Neural cell (in vitro differentiated cells): ENCODE data around the gene SLC5A5. TPM values are rescaled to one million over a fixed set of nuclear protein-coding genes. Genes with fewer than 3 reads are reported as not detected.

Experiments used
- H2AFZ ChIP-seq: fragments of 200-600, 300-800 bp; sonication (generic), shearing (Covaris generic); 2 replicates; pipeline ENCODE4 v1.6.0; 2014; ENCODE audit warnings: low read depth, mild to moderate bottlenecking, antibody characterized with exemption, low read length, moderate library complexity
- H3F3A ChIP-seq: fragments of 200-600 bp; shearing (Covaris generic); 2 replicates; pipeline ENCODE4 v1.6.1; 2016; ENCODE audit warnings: mild to moderate bottlenecking, moderate library complexity, mixed read lengths, antibody characterized with exemption, low read length; ENCODE audit not compliant: insufficient read depth, poor library complexity, severe bottlenecking
- H3K27ac ChIP-seq: fragments of 200-600, 300-800 bp; sonication (generic), shearing (Covaris generic); 2 replicates; pipeline ENCODE4 v1.5.1; 2014; ENCODE audit warnings: mild to moderate bottlenecking, low read length, moderate library complexity
- H3K27me3 ChIP-seq: fragments of 300-800, 200-600 bp; sonication (generic), shearing (Covaris generic); 2 replicates; pipeline ENCODE4 v1.6.0; 2014; ENCODE audit warnings: mild to moderate bottlenecking, low read depth, low read length, moderate library complexity; ENCODE audit not compliant: insufficient read depth
- H3K36me3 ChIP-seq: fragments of 300-800, 200-600 bp; sonication (generic), shearing (Covaris generic); 2 replicates; pipeline ENCODE4 v1.5.1; 2014; ENCODE audit warnings: mild to moderate bottlenecking, antibody characterized with exemption, low read length, moderate library complexity; ENCODE audit not compliant: insufficient read depth
- H3K4me2 ChIP-seq: fragments of 300-800, 200-600 bp; sonication (generic), shearing (Covaris generic); 2 replicates; pipeline ENCODE4 v1.6.0; 2014; ENCODE audit warnings: mild to moderate bottlenecking, low read length
- H3K4me3 ChIP-seq: fragments of 300-800, 200-600 bp; sonication (generic), shearing (Covaris generic); 2 replicates; pipeline ENCODE4 v1.5.1; 2014; ENCODE audit warnings: mild to moderate bottlenecking, low read length, moderate library complexity
- H3K79me2 ChIP-seq: fragments of 200-600 bp; shearing (Covaris generic); replicated peaks from 2 replicates; pipeline ENCODE4 v1.6.0; 2014; ENCODE audit warnings: mild to moderate bottlenecking, low read length, moderate library complexity; ENCODE audit not compliant: insufficient read depth
- H3K9ac ChIP-seq: fragments of 300-800, 200-600 bp; sonication (generic), shearing (Covaris generic); 2 replicates; pipeline ENCODE4 v1.6.1; 2016; ENCODE audit warnings: mild to moderate bottlenecking, low read length, mixed read lengths
- H3K9me2 ChIP-seq: fragments of 200-600 bp; shearing (Covaris generic); 2 replicates; pipeline ENCODE4 v1.6.1; 2016; ENCODE audit warnings: mild to moderate bottlenecking, low read length, mixed read lengths; ENCODE audit not compliant: insufficient read depth
- H3K9me3 ChIP-seq: fragments of 200-600, 300-800 bp; sonication (generic), shearing (Covaris generic); 2 replicates; pipeline ENCODE4 v1.6.1; 2016; ENCODE audit warnings: mild to moderate bottlenecking, mixed run types, low read length, moderate library complexity, mixed read lengths
- H4K20me1 ChIP-seq: fragments of 200-600 bp; shearing (Covaris generic); 2 replicates; pipeline ENCODE4 v1.6.1; 2016; ENCODE audit warnings: mild to moderate bottlenecking, mixed run types; ENCODE audit not compliant: insufficient read depth
- CTCF ChIP-seq: fragments of 450-650 bp; IDR thresholded peaks from 2 replicates; pipeline ENCODE4 v1.5.1; 2014; ENCODE audit warnings: antibody characterized with exemption, mild to moderate bottlenecking, moderate library complexity; ENCODE audit not compliant: poor library complexity, severe bottlenecking
- EZH2 ChIP-seq: fragments of 200-600, 300-800 bp; shearing (Covaris generic), sonication (generic); IDR thresholded peaks from 2 replicates; pipeline ENCODE4 v1.6.1; 2014; ENCODE audit warnings: antibody characterized with exemption, low read length, borderline replicate concordance, mild to moderate bottlenecking; ENCODE audit not compliant: insufficient read depth, poor library complexity, severe bottlenecking
- MXI1 ChIP-seq: fragments of 450-650 bp; conservative IDR thresholded peaks from 2 replicates; pipeline ENCODE4 v1.6.1; 2014; ENCODE audit warnings: antibody characterized with exemption, mild to moderate bottlenecking; ENCODE audit not compliant: poor library complexity, severe bottlenecking
- POLR2AphosphoS5 ChIP-seq: IDR thresholded peaks from 2 replicates; pipeline ENCODE4 v1.6.1; 2012
- RAD21 ChIP-seq: fragments of 450-650 bp; conservative IDR thresholded peaks from 2 replicates; pipeline ENCODE4 v1.6.1; 2014; ENCODE audit warnings: antibody characterized with exemption, mild to moderate bottlenecking, moderate library complexity
- REST ChIP-seq: IDR thresholded peaks from 2 replicates; pipeline ENCODE4 v1.6.1; 2012; ENCODE audit warnings: borderline replicate concordance
- polyA plus RNA-seq: library from polyadenylated mRNA; depleted of rRNA; stranded (reverse); fragments of >200 nt; gene quantifications from 2 replicates; pipeline ENCODE4 v1.2.3, GENCODE V29; 2014

SLC5A5 gene
- polyA plus RNA-seq, 1 donor from 2014 or later, result not detected

- no peak overlapping the region for H3K27ac ChIP-seq
- H3K9me3 ChIP-seq, result no peaks in the 10 kb centered on the region
- no peaks in the 10 kb centered on the region for H3K36me3 ChIP-seq
- H3K9ac ChIP-seq, result no peak overlapping the region
- no peak overlapping the region for H3K4me2 ChIP-seq
- H3F3A ChIP-seq, result no peaks in the 10 kb centered on the region
- peaks cover 14% of the 10 kb centered on the region for H3K27me3 ChIP-seq
- H2AFZ ChIP-seq, result no peak overlapping the region
- TF ChIP-seq EZH2, result no peak
- TF ChIP-seq MXI1, result no peak
- no peak for TF ChIP-seq RAD21
- no peaks in the 10 kb centered on the region for H3K79me2 ChIP-seq
- no peaks in the 10 kb centered on the region for H3K9me2 ChIP-seq
- H4K20me1 ChIP-seq, result no peaks in the 10 kb centered on the region
- H3K4me3 ChIP-seq, result no peak overlapping the region
Measured at GRCh38 chr19:17843908-17844490, 27.7 kb upstream of the SLC5A5 start.

- Histone ChIP-seq H3K9me2 (no peaks in the 10 kb centered on the region), H3K79me2 (no peaks in the 10 kb centered on the region), H4K20me1 (no peaks in the 10 kb centered on the region), H3K9ac (no peak overlapping the region), H3K4me2 (no peak overlapping the region), H2AFZ (no peak overlapping the region), H3K36me3 (no peaks in the 10 kb centered on the region), H3K4me3 (no peak overlapping the region), H3K9me3 (no peaks in the 10 kb centered on the region), H3K27ac (no peak overlapping the region), H3K27me3 (peaks cover 14% of the 10 kb centered on the region), H3F3A (no peaks in the 10 kb centered on the region)
- no peak for TF ChIP-seq EZH2
- no peak for TF ChIP-seq RAD21
- no peak for TF ChIP-seq REST
- no peak for TF ChIP-seq POLR2AphosphoS5
- no peak for TF ChIP-seq CTCF
- no peak for TF ChIP-seq MXI1
Measured at GRCh38 chr19:17846146-17846545, 25.6 kb upstream of the SLC5A5 start.
